Stimulated activated CD4-positive, alpha-beta T cell treated with anti-CD3 and anti-CD28 coated beads, Interleukin-1b, Interleukin-23, amount 100 ng/mL, for 1 hour (primary cell): Measurements from ENCODE around the gene ABR.

Experiments
- DNase-seq, 2 donors: peaks; one replicate each; pipeline ENCODE4 v3.0.0-alpha.2; 2020; ENCODE audit warnings: low read depth in 2 of 2

The ABR gene

GRCh38 chr17:1030684-1031532, 148.9 kb downstream of the ABR start:
- DNase-seq = no peak

GRCh38 chr17:1029922-1030644, 149.7 kb downstream of the ABR start:
- no peak for DNase-seq

DNA sequence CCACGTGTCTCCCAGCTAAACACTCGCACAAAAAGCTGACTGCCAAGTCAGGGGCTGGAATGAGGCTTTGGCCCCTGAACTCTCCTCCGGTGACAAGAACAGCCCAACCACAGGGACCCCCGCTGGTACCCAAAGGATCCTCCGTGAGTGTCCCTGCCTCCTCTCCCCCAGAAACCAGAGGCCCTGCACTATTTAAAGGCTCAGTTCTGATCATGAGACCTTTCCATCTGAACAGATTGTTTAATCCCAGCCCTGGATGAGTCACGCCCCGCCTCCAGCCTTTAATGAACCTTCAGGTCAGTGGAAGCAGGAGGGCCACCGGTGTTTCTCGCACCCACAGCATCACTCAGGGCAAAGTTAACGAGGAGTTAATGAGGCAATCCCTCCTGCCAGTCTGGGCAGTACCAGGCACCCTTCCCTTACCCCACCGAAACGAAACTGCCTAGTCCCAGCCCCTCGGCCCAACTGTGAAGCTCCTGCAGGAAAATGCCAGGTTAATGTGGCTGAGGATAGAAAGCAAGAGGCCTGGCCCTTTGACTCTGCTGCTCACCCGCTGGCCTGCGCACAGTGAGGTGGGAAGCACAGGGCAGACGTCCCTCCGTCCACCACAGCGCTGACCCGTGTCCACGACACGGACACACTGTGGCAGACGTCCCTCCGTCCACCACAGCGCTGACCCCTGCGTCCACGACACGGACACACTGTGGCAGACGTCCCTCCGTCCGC, 150.4 kb downstream of the ABR start:
- DNase-seq = no peak

DNA sequence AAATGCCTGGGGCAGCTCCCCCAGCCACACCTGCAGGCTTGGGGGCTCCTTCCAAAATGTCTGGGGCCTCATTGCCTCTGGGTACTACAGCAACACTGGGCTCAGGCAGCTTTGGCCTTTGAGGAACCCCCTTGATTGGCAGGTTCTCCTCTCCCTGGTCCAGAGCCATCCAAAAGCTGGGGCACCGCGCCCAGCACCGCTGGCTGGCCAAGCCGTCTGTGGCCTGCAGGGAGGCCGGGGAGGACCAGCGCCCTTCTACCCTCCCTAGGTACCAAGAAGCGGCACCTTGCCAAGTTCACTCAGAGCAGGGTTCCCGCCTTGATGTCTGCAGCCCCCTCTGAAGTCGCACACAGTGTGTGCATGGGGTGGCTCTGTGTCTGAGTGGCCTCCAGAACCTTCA, 152.7 kb downstream of the ABR start:
- no peak for DNase-seq

DNA sequence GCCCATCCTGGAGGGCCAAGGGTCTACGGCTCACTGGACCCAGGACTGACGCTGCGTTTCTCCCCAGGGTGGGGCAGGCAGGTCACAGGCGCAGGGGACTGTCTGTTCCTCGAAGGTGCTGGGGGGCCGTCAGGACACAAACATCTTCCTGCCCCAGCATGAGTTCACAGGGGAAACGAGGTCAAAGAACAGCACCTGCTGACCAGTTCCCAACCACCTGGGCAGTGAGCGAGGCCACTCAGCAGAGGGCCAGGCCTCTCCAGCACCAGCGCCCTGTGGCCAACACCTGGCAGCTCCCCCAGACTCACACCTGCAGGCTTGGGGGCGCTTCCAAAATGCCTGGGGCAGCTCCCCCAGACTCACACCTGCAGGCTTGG, 153.2 kb downstream of the ABR start:
- DNase-seq = no peak

- DNase-seq = no peak
These were observed 153.8 kb downstream of the ABR start for GRCh38 chr17:1025733-1026598.

DNA sequence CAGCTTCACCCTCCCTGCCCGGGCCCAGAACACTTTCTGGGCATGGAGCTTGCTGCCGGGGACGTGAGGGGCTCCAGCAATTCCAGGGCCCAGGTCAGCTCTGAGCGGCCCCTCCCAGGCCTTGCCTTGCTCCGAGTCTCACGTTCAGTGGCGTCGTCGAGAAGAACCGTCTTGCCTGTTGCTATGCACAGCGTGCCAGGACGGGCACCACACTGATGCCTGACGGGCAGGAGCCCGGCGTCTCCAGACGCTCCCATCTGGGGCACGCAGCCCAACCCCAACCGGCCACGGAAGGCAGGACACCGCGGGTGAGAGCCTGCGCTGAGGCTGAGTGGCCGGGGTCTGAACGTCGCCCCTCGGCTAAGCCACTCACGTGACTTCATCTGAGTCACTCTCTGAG, 155.7 kb downstream of the ABR start:
- DNase-seq = no peak

DNA sequence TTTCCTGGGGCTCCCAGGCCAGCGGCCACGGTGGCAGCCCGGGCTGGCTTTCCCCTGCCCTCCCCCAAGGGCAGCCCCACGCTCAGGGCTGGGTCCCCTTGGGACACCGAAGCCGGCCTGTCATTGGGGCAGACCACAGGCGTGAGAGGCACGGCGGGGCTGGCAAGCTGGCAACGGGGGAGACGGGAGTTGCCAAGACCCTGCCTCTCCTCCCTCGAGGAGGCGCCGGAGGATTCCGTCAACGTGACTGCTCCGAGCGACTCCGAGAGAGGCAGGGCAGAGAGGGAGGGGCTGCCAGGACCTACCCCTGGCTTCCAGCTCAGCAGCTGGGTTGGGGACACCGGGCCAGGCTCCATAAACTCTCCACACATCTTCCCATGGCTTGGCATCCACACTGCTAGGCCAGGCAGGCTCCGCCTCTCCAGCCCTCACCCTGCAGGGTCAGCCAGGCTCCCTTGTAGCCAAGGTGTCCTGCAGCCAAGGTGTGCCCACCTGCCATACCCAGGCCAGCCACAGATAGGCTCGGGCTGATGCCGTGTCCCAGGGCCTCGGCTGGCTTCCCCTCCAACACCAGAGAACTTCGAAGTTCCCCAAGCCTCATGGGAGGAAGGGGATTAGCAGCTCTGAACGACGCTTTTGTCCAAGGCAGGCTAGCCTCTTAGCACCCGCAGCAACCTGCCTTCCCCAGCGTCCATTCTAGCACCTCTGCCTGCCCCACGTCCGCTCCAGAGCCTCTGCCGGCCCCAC, 157.3 kb downstream of the ABR start:
- DNase-seq = no peak

DNA sequence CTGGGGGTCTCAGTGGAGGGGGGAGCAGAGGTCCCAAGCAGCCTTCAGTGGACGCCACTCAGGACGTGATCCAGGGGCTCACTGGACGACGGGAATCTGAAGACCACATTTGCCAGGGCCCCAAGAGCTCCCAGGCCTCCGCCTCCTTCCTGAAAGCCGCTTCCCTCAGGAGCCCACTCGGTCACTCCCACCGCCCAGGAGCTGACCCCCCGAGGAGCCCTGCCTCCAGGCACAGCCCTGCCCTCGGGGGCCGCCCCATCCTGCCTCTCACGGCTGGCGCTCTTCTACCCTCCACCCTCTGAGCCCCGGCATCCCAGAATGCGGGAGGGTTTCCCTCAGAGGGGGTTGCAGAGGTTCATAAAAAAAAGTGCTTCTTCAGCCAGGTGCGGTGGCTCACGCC, 158.6 kb downstream of the ABR start:
- no peak for DNase-seq

DNA sequence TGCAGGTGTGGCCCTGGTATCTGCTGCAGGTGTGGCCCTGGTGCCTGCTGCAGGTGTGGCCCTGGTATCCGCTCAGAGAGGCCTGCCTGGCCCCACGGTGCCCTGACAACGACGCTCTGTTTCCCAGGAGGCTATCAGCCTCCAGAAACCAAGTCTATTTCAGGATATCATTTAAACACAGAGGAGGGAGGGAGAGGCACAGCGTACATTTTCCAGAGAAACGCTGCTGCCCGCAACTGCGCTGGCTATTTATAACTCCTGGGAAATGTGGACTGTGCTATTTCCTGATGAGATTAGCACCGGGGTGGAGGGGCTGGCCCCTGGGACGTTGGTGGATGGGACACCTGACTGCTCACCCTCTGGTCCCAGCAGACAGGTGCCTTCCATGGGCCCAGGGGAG, 160.3 kb downstream of the ABR start:
- no peak for DNase-seq

DNA sequence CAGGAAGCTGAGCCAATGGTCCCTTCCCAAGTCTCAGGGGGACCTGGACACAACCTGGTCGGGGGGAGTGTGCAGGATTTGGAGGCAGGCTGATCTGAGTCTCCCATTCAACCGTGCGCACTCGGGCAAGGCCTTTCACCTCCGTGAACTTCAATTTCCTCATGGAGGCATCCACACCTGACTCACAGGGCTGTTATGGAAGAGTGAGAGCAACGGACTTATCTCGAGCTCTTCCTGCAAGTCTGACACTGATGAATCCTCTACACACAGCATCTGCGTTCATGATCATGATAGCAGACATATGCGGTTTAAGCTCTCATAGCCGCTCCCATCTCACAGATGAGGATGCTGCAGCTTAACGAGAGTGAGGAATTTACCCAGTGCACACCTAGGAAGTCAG, 161.2 kb downstream of the ABR start:
- no peak for DNase-seq

DNA sequence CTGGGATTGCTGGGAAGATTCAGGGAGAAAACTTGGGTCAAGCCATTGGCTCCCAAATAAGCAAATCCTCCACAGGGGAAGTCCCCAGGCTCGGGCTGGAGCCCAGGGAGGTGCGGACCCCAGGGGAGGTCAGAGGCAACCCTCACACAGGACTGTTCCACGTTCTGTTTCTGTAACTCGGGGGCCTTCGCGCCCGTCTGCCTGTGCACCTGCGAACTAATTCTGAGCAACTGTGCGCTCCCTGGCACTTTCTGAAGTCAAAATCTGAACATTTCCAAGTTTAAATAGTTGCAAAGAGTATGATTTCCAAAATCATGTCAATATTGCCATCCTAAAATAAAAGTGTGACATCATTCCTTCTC, 166.1 kb downstream of the ABR start:
- no peak for DNase-seq

DNA sequence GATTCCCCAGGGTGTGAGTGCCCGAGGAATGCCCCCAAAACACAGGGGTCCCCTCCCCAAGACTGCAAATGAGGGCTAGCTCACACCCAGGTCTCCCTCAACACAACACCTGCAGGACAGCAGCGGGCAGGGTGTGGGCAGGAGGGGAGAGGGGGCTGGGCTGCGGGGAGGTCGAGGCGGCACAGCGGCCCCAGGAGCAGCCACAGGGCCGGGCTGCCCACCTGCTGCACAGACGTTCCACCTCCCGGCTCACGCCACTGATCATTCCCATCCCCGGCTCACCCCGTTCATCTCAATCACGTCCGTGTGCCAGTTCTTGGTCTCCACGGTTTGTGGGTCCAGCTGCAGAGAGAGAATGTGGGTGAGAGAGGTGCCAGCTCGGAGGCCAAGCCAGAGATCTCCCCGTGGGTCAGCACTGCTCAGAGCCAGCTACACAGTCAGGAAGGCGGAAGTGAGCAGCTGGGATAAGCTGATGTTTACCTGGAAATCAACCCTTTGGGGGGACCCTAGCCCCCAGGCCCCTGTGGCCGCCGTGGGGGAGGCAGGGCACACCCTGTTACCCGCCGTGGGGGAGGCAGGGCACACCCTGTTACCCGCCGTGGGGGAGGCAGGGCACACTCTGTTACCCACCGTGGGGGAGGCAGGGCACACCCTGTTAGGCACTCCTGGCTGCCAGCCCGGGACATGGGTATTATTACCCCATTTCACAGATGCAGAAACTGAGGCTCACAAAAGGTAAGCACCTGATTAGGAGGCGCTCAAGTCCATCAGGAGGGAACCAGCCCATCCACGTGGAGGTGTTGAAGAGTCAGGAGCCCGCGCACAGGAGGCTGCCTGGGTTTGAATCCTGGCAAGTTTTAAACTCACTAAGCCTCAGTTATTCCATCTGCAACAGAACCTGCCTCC, 166.7 kb downstream of the ABR start:
- no peak for DNase-seq

DNA sequence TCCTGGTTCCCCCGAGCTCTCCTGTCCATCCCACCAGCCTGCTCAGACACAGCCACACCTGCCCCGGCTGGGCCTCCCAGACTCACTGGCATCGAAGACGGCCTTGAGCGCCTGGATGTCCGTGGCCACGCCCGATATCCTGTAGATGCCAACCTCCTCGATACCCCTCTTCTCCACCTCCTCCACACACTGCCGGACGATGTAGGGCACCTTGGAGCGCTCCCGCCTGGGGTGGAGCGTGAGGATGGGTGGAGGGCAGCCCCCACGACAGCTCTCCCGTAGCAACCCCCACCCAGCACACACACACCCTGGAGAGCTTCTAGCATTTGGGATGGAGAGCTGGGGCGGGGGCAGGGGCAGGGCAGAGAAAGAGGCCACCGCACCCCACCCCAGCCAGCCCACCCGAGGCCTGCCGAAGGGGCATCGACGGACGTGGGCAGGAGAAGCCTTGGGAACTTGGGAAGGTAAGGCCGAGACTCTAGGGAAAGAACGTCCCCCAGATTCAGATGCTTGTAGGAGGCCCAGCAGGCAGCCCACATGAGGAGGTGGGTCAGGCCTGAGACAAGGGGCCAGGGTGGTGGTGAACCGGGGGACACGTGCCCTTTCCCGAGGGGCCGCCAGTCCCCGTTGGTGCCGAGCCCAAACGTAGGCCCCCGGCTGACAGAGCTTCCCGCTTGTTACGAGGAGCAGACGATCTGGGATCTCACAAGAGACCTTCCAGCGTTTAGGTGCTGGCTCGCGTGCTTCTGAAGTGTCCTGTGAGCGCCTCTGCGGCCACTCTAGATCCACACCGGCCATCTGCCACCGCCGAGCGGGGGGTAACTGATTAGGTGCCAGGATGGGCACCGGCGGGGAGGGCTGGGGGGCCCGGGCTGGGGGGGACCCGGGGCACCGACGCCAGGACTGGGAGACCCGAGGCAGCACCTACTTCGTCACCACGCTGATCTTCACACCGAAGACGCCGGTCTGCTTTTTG, 167.7 kb downstream of the ABR start:
- no peak for DNase-seq

DNA sequence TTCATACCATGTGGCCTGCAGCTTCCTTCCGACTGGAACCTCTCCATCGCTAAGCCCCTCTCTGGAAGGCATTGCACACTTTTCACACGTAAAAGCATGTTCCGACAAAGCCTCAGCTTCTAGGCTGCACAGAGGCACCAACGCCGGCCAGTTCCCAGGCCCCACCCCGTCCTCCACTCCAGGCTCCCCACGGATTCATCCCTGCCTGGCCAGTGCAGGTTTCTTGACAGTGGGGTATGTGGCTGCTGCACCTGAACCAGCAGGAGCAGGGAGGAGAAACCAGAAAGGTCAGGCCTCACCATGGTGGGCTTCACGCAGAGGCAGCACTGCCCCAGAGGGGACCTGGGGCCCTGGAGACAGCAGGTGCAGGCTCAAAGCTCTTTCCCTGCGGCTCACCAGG, 168.6 kb downstream of the ABR start:
- no peak for DNase-seq

GRCh38 chr17:1010586-1010985, 169.2 kb downstream of the ABR start:
- no peak for DNase-seq

GRCh38 chr17:1010086-1010450, 169.7 kb downstream of the ABR start:
- DNase-seq = no peak

- no peak for DNase-seq
These were observed 170.3 kb downstream of the ABR start for GRCh38 chr17:1009229-1010085.
